Endothelial cell of umbilical vein (primary cell): ENCODE measurements around the gene SLC35D1.

Experiments used
- CTCF ChIP-seq, 2 donors: IDR thresholded peaks; 1 replicate in 1 of 2; 2 replicates in 1 of 2; pipeline ENCODE4 v1.5.1; 2011; ENCODE audit warnings: low read length in 2 of 2, mild to moderate bottlenecking in 2 of 2, moderate library complexity in 2 of 2, control low read depth in 1 of 2, inconsistent platforms in 1 of 2, low read depth in 1 of 2; ENCODE audit not compliant: insufficient read depth in 1 of 2; ENCODE audit errors: extremely low read depth in 1 of 2
- EZH2 ChIP-seq: IDR thresholded peaks from 2 replicates; pipeline ENCODE4 v1.6.1; 2012; ENCODE audit warnings: borderline replicate concordance, low read depth, mild to moderate bottlenecking, moderate library complexity, low read length, inconsistent platforms; ENCODE audit not compliant: severe bottlenecking

GRCh38 chr1:67018574-67018973, 35.4 kb downstream of the SLC35D1 start:
- no peak for TF ChIP-seq CTCF (IDR thresholded peaks at IDR 0.05; ENCODE audit: extremely low read depth in 1 of 2, insufficient read depth in 1 of 2, low read depth in 1 of 2, low read length in 2 of 2)
- TF ChIP-seq EZH2, result no peak
